A549 (cell line): ENCODE data around the gene ANKRD55. TPM values are rescaled to one million over a fixed set of nuclear protein-coding genes. Genes with fewer than 3 reads are reported as not detected.
"Not testable (repeated sequence)": the region's sequence is repeated elsewhere in the genome, so short reads cannot be mapped to it uniquely, and the experiment has no call there.

Experiments used
- ATAC-seq, 2 experiments: fragments of 200-7000 bp in 1 of 2; fragments of >200 bp in 1 of 2; cut with Nextera tagmentation in 1 of 2; cut with Tn5 transposase in 1 of 2; 3 replicates each; pipeline versions ENCODE4 v1.8.0 to v1.9.1; 2018 to 2020; ENCODE audit warnings: mild to moderate bottlenecking in 1 of 2, moderate library complexity in 1 of 2
- CTCF ChIA-PET: fragments of 300-600 bp; sonication (Branson Sonifier 250); formaldehyde crosslinking; extraction: SDS; loops from one replicate; lab custom pipeline; 2021; ENCODE audit warnings: antibody characterized with exemption, inconsistent platforms; lab: Yijun Ruan, JAX
- POLR2A ChIA-PET: fragments of 350-600 bp; formaldehyde crosslinking; extraction: SDS; loops from one replicate; lab custom pipeline; 2021; ENCODE audit warnings: antibody characterized with exemption, inconsistent platforms; lab: Yijun Ruan, JAX
- DNase-seq, 2 experiments: peaks; one replicate each; pipeline versions ENCODE4 v3.0.0 to v3.0.0-alpha.2; 2011 to 2016; ENCODE audit warnings: low read depth in 1 of 2, low spot score in 1 of 2
- FAIRE-seq: peaks from 2 replicates; lab custom pipeline; 2011; peaks lifted over from hg19 to GRCh38; lab: Jason Lieb, UNC
- H3K27ac ChIP-seq, 2 experiments: fragments of >200 bp; sonication (Bioruptor Twin); formaldehyde crosslinking; 3 replicates each; pipeline ENCODE4 v1.5.1; 2016 to 2017
- H3K4me1 ChIP-seq: fragments of >200 bp; sonication (Bioruptor Twin); formaldehyde crosslinking; 3 replicates; pipeline ENCODE4 v1.6.1; 2016
- H3K4me2 ChIP-seq: fragments of >200 bp; sonication (Bioruptor Twin); formaldehyde crosslinking; 3 replicates; pipeline ENCODE4 v1.6.1; 2016
- H3K4me3 ChIP-seq: fragments of >200 bp; sonication (Bioruptor Twin); formaldehyde crosslinking; 3 replicates; pipeline ENCODE4 v1.5.1; 2016
- H3K9me3 ChIP-seq: fragments of >200 bp; sonication (Bioruptor Twin); formaldehyde crosslinking; 3 replicates; pipeline ENCODE4 v1.6.1; 2016
- BHLHE40 ChIP-seq: IDR thresholded peaks from 2 replicates; pipeline ENCODE4 v1.6.1; 2012; ENCODE audit warnings: low read depth, low read length, inconsistent platforms
- CBX2 ChIP-seq: fragments of 200-600 bp; sonication (generic); IDR thresholded peaks from 2 replicates; pipeline ENCODE4 v1.6.1; 2016; ENCODE audit warnings: low read depth, mild to moderate bottlenecking, borderline replicate concordance
- CBX8 ChIP-seq: fragments of 200-600 bp; sonication (generic); IDR thresholded peaks from 2 replicates; pipeline ENCODE4 v1.6.1; 2016
- CEBPB ChIP-seq, 2 experiments: fragments of >200 bp in 1 of 2; sonication (Bioruptor Twin) in 1 of 2; formaldehyde crosslinking in 1 of 2; IDR thresholded peaks; 2 replicates each; pipeline ENCODE4 v1.6.1; 2012 to 2016
- CHD2 ChIP-seq: fragments of 150-350 bp; IDR thresholded peaks from 2 replicates; pipeline ENCODE4 v1.6.1; 2014; ENCODE audit warnings: low read length; ENCODE audit not compliant: partially characterized antibody
- ELK1 ChIP-seq: fragments of 150-350 bp; IDR thresholded peaks from 2 replicates; pipeline ENCODE4 v1.6.1; 2014; ENCODE audit warnings: low read depth, mild to moderate bottlenecking, low read length
- FOSL2 ChIP-seq, 2 experiments: fragments of 450-650 bp in 1 of 2; fragments of >200 bp in 1 of 2; sonication (Bioruptor Twin) in 1 of 2; formaldehyde crosslinking; IDR thresholded peaks; 2 replicates each; pipeline versions ENCODE4 v1.5.0 to v1.6.1; 2016 to 2020; ENCODE audit warnings: mild to moderate bottlenecking in 1 of 2, moderate library complexity in 1 of 2
- GATA3 ChIP-seq: IDR thresholded peaks from 2 replicates; pipeline ENCODE4 v1.6.1; 2012; ENCODE audit warnings: borderline replicate concordance
- HES2 ChIP-seq: fragments of >200 bp; sonication (Bioruptor Twin); formaldehyde crosslinking; IDR thresholded peaks from 2 replicates; pipeline ENCODE4 v1.6.1; 2016
- HEYL ChIP-seq: fragments of 250-450 bp; sonication (Bioruptor Pico); IDR thresholded peaks from 2 replicates; pipeline ENCODE4 v1.8.0; 2021; ENCODE audit warnings: mild to moderate bottlenecking, moderate library complexity
- HMGXB4 ChIP-seq: fragments of 250-450 bp; sonication (Bioruptor Pico); IDR thresholded peaks from 2 replicates; pipeline ENCODE4 v1.5.0; 2021; ENCODE audit warnings: mild to moderate bottlenecking, moderate library complexity, borderline replicate concordance
- JUN ChIP-seq, 2 experiments: fragments of >200 bp; sonication (Bioruptor Twin); formaldehyde crosslinking; IDR thresholded peaks; 2 replicates in 1 of 2; 3 replicates in 1 of 2; pipeline ENCODE4 v1.6.1; 2016 to 2017
- JUNB ChIP-seq: fragments of >200 bp; sonication (Bioruptor Twin); formaldehyde crosslinking; IDR thresholded peaks from 2 replicates; pipeline ENCODE4 v1.6.1; 2016
- KDM1A ChIP-seq: fragments of 200-600 bp; sonication (generic); IDR thresholded peaks from 2 replicates; pipeline ENCODE4 v1.6.1; 2016; ENCODE audit warnings: low read depth, mild to moderate bottlenecking
- MAFK ChIP-seq: fragments of 450-650 bp; IDR thresholded peaks from 2 replicates; pipeline ENCODE4 v1.6.1; 2014; ENCODE audit not compliant: partially characterized antibody
- MAZ ChIP-seq: fragments of 150-350 bp; IDR thresholded peaks from 2 replicates; pipeline ENCODE4 v1.6.1; 2014; ENCODE audit warnings: antibody characterized with exemption, low read depth, low read length, borderline replicate concordance
- NFE2L2 ChIP-seq: fragments of 150-350 bp; conservative IDR thresholded peaks from 2 replicates; pipeline ENCODE4 v1.6.1; 2014; ENCODE audit warnings: low read length
- NR3C1 ChIP-seq: fragments of >200 bp; sonication (Bioruptor Twin); formaldehyde crosslinking; IDR thresholded peaks from 3 replicates; pipeline ENCODE4 v1.6.1; 2017
- PHF8 ChIP-seq: fragments of 200-600 bp; sonication (generic); IDR thresholded peaks from 2 replicates; pipeline ENCODE4 v1.6.1; 2016; ENCODE audit warnings: low read depth, mild to moderate bottlenecking, antibody characterized with exemption, moderate library complexity, borderline replicate concordance
- POLR2A ChIP-seq: IDR thresholded peaks from 2 replicates; pipeline ENCODE4 v1.6.1; 2012; ENCODE audit warnings: mild to moderate bottlenecking, low read length
- RARB ChIP-seq: fragments of 250-450 bp; sonication (Bioruptor Pico); IDR thresholded peaks from 2 replicates; pipeline ENCODE4 v1.8.0; 2021; ENCODE audit warnings: mild to moderate bottlenecking, moderate library complexity
- RFX5 ChIP-seq: fragments of 450-650 bp; IDR thresholded peaks from 2 replicates; pipeline ENCODE4 v1.7.1; 2014; ENCODE audit warnings: antibody characterized with exemption, mild to moderate bottlenecking, moderate library complexity
- TFCP2L1 ChIP-seq: fragments of 250-450 bp; sonication (Bioruptor Pico); IDR thresholded peaks from 2 replicates; pipeline ENCODE4 v1.5.0; 2021; ENCODE audit warnings: mild to moderate bottlenecking
- TP53 ChIP-seq: fragments of 250-450 bp; sonication (Bioruptor Pico); IDR thresholded peaks from 2 replicates; pipeline ENCODE4 v1.5.0; 2021; ENCODE audit warnings: mild to moderate bottlenecking, moderate library complexity
- ZFP36 ChIP-seq: fragments of 450-650 bp; IDR thresholded peaks from 2 replicates; pipeline ENCODE4 v1.6.1; 2014; ENCODE audit warnings: borderline replicate concordance; ENCODE audit not compliant: partially characterized antibody
- ZNF302 ChIP-seq: fragments of 250-450 bp; sonication (Bioruptor Pico); IDR thresholded peaks from 2 replicates; pipeline ENCODE4 v1.9.0; 2021; ENCODE audit warnings: inconsistent platforms, mild to moderate bottlenecking, moderate library complexity
- ZSCAN20 ChIP-seq: fragments of 250-450 bp; sonication (Bioruptor Pico); IDR thresholded peaks from 2 replicates; pipeline ENCODE4 v1.8.0; 2022; ENCODE audit warnings: mild to moderate bottlenecking, moderate library complexity
- WGBS: methylation state at CpG from one replicate; pipeline ENCODE4 v1.1.6; 2017; ENCODE audit errors: missing lambda C conversion rate; 5-methylcytosine and 5-hydroxymethylcytosine counted together
- polyA plus RNA-seq, 4 experiments: library from polyadenylated mRNA; depleted of rRNA in 3 of 4; stranded (reverse); fragments of >200 nt; fragmentation: RNase III in 1 of 4; extraction: RNeasy Plus Mini Kit Qiagen cat#74134 plus additional on column Dnase treatment in 1 of 4; gene quantifications; 2 replicates in 3 of 4; 3 replicates in 1 of 4; pipeline ENCODE4 v1.2.3, GENCODE V29; 2011 to 2017
- TF ChIP-seq, protein P1 (sequence below): fragments of >200 bp; sonication (Bioruptor Twin); formaldehyde crosslinking; IDR thresholded peaks from 3 replicates; pipeline ENCODE4 v1.6.1; 2016
- TF ChIP-seq, protein P2 (sequence below): IDR thresholded peaks from 2 replicates; pipeline ENCODE4 v1.6.1; 2012; ENCODE audit warnings: low read depth, borderline replicate concordance
- TF ChIP-seq, protein P3 (sequence below): IDR thresholded peaks from 2 replicates; pipeline ENCODE4 v1.6.1; 2012

Gene ANKRD55
- polyA plus RNA-seq, 2 of the 4 experiments (the other 2 are of a cell fraction): 0.10 to 0.30 TPM

DNA sequence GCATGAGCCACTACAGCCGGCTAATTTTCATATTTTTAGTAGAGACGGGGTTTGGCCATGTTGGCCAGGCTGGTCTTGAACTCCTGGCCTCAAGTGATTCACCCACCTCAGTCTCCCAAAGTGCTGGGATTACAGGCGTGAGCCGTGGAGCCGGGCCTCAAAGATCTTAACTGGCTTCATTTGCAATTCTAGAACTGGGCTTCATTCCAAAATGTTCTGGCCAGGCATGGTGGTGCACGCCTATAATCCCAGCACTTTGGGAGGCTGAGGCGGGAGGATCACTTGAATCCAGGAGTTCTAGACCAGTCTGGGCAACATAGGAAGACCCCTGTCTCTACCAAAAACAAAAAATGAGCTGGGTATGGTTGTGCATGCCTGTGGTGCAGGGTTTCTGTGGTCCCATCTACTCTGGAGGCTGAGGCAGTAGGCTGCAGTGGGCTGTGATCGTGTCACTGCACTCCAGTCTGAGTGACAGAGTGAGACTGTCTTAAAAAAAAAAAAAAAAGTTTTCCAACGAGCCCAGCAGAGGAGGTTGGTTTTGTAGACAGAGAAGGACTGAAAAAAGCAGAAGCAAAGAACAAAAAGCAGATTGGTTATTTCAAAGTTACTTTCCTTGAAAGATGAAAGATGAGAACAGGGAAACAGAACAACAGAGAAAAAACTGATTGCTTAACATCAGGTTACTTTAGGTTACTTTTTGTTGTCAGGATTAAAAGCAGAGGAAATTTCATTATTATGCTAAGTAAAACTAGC lies 78.2 kb downstream of the ANKRD55 start:
- H3K4me1 ChIP-seq: peaks cover 14% of the 10 kb centered on the region; the same call in 1 of the 3 replicates
- 81% methylated on average over 9 of the region's 9 CpGs for WGBS
- H3K27ac ChIP-seq: peak overlapping the region in 1 of 2 experiments; percentile 45; a peak in 3 of 6 replicates
- DNase-seq (no peak), ATAC-seq (no peak; a peak in 1 of 6 replicates), FAIRE-seq (no peak)
- H3K4me3 ChIP-seq: no peak overlapping the region
- no peak overlapping the region for H3K4me2 ChIP-seq
- no peaks in the 10 kb centered on the region for H3K9me3 ChIP-seq
- ChIA-PET CTCF (interaction anchor here (1.1 to 1.6 kb wide), 3 partner anchors 10 to 47 kb away, joined by 3 to 4 read pairs (median 4); no protein-coding TSS in a partner anchor), POLR2A (interaction anchor here (0.7 kb wide), 1 partner anchor 150 kb away, joined by 4 read pairs; no protein-coding TSS in a partner anchor)
- TF ChIP-seq HES2 (no peak), BHLHE40 (no peak), HMGXB4 (CRISPR knock-in tag) (no peak), ZNF302 (CRISPR knock-in tag) (no peak), NR3C1 (no peak), GATA3 (no peak), CBX2 (no peak), POLR2A (no peak), ZSCAN20 (CRISPR knock-in tag) (no peak), CBX8 (no peak), CEBPB (IDR thresholded peaks at IDR 0.05) (no peak), FOSL2 (IDR thresholded peaks at IDR 0.05) (no peak), FOSL2 (CRISPR knock-in tag; IDR thresholded peaks at IDR 0.05) (no peak), TP53 (CRISPR knock-in tag) (no peak), TFCP2L1 (CRISPR knock-in tag) (no peak), JUN (IDR thresholded peaks at IDR 0.05) (no peak), JUNB (no peak), PHF8 (no peak), RARB (no peak)
- TF ChIP-seq, protein P1, sequence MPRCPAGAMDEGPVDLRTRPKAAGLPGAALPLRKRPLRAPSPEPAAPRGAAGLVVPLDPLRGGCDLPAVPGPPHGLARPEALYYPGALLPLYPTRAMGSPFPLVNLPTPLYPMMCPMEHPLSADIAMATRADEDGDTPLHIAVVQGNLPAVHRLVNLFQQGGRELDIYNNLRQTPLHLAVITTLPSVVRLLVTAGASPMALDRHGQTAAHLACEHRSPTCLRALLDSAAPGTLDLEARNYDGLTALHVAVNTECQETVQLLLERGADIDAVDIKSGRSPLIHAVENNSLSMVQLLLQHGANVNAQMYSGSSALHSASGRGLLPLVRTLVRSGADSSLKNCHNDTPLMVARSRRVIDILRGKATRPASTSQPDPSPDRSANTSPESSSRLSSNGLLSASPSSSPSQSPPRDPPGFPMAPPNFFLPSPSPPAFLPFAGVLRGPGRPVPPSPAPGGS: no peak
- TF ChIP-seq, protein P2, sequence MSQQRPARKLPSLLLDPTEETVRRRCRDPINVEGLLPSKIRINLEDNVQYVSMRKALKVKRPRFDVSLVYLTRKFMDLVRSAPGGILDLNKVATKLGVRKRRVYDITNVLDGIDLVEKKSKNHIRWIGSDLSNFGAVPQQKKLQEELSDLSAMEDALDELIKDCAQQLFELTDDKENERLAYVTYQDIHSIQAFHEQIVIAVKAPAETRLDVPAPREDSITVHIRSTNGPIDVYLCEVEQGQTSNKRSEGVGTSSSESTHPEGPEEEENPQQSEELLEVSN: no peak

GRCh38 chr5:56152437-56152836 lies 80.7 kb downstream of the ANKRD55 start:
- no peak for DNase-seq
- no peak overlapping the region for H3K4me3 ChIP-seq
- no peaks in the 10 kb centered on the region for H3K9me3 ChIP-seq
- WGBS: 51% methylated on average over 2 of the region's 2 CpGs
- TF ChIP-seq NFE2L2 (no peak), MAZ (no peak), KDM1A (no peak), JUNB (no peak), CHD2 (no peak), MAFK (no peak), ZFP36 (no peak), TFCP2L1 (CRISPR knock-in tag) (no peak), HEYL (CRISPR knock-in tag) (no peak), HES2 (no peak), RFX5 (no peak), RARB (no peak), ELK1 (no peak)
- TF ChIP-seq, protein P3, sequence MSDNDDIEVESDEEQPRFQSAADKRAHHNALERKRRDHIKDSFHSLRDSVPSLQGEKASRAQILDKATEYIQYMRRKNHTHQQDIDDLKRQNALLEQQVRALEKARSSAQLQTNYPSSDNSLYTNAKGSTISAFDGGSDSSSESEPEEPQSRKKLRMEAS: no peak
- no peak for FAIRE-seq
- ChIA-PET CTCF (interaction anchor here (1.8 kb wide), 1 partner anchor 18 kb away, joined by 4 read pairs; no protein-coding TSS in a partner anchor), POLR2A (no interaction called here)
- ATAC-seq: no peak
- H3K27ac ChIP-seq: 0 out of 6 replicates have a peak overlapping the region, but pooled peaks of 1 of the 2 experiments have one; percentile 38
- H3K4me2 ChIP-seq: peak overlapping the region; percentile 45; the same call in 2 of the 3 replicates
- H3K4me1 ChIP-seq: peaks cover 19% of the 10 kb centered on the region; the same call in 1 of the 3 replicates

DNA sequence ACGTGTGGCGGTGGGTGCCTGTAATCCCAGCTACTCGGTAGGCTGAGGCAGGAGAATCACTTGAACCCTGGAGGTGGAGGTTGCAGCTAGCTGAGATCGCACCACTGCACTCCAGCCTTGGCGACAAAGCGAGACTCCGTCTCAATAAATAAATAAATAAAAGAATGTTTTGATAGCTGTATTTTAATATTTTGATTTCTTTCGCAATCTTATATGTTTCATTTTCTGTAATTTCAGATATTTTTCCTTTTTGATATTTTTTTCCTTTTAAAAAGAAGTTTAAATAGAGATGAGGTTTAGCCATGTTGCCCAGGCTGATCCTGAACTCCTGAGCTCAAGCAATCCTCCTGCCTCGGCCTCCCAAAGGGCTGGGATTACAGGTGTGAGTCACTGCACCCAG lies 82.4 kb downstream of the ANKRD55 start:
- peaks cover 16% of the 10 kb centered on the region; the same call in 1 of the 3 replicates for H3K4me1 ChIP-seq
- ATAC-seq, FAIRE-seq, H3K4me3 ChIP-seq, DNase-seq, H3K9me3 ChIP-seq, H3K27ac ChIP-seq, CTCF ChIA-PET, H3K4me2 ChIP-seq: not testable (repeated sequence)
- WGBS: 91% methylated on average over 9 of the region's 9 CpGs
- POLR2A ChIA-PET: interaction anchor here (0.6 kb wide), 1 partner anchor 746 kb away, joined by 4 read pairs; no protein-coding TSS in a partner anchor
